ENCODE data around the gene ACRBP. TPM values are rescaled to one million over a fixed set of nuclear protein-coding genes. Genes with fewer than 3 reads are reported as not detected.

Gene ACRBP
- total RNA-seq, 2 experiments from 2014 or later: 0.63 to 1.2 TPM

GRCh38 chr12:6644257-6644596, 3.0 kb downstream of the ACRBP start:
- intact Hi-C loops (cut with micrococcal nuclease): no loop called here

GRCh38 chr12:6643569-6644256, 3.5 kb downstream of the ACRBP start:
- ChIA-PET CTCF (interaction anchor here (1.3 kb wide), 1 partner anchor 10 kb away, joined by 5 read pairs; no protein-coding TSS in a partner anchor), POLR2A (interaction anchor here (0.5 kb wide), 1 partner anchor 17 kb away, joined by 5 read pairs; no protein-coding TSS in a partner anchor)

More at GRCh38 chr12:6644257-6644596, 3.0 kb downstream of the ACRBP start:
- Mint-ChIP-seq H3K9me3 (peaks cover 18% of the 10 kb centered on the region), H3K36me3 (peaks cover 28% of the 10 kb centered on the region), H3K27ac (no peak overlapping the region), H3K4me1 (ENCODE audit: low read depth) (peaks cover 5% of the 10 kb centered on the region), H3K27me3 (no peaks in the 10 kb centered on the region), H3K4me3 (no peak overlapping the region)
- DNase-seq: no peak
- ChIA-PET CTCF (interaction anchor here (1.2 kb wide), 1 partner anchor 30 kb away, joined by 3 read pairs; no protein-coding TSS in a partner anchor), POLR2A (interaction anchor here (0.5 kb wide), 1 partner anchor 17 kb away, joined by 5 read pairs; no protein-coding TSS in a partner anchor)

DNA sequence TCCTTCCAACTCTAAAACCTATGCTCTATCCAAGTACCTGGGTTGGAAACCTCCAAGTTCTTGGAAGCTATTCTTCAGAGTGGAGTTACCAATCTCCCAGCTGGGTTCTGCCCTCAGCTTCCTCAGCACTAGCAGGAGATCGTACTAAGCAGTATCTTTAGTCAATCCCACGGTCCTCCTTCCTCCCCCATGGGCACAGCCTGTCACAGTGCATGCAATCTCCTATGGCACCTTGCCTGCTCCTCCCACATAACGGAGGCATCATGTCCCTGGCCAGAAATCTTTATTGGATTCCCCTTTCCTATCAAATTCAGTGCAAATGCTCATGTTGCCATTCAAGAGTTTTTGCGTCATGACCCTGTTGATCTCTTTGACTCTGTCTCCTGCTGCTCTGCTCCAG, 6.1 kb downstream of the ACRBP start:
- H3K4me3 Mint-ChIP-seq: no peak overlapping the region
- ChIA-PET POLR2A (no interaction called here), CTCF (interaction anchor here (1.5 kb wide), 1 partner anchor 21 kb away, joined by 3 read pairs; no protein-coding TSS in a partner anchor)
- H3K27me3 Mint-ChIP-seq: no peaks in the 10 kb centered on the region
- no peak for DNase-seq
- peaks cover 17% of the 10 kb centered on the region for H3K36me3 Mint-ChIP-seq
- peaks cover 18% of the 10 kb centered on the region for H3K9me3 Mint-ChIP-seq
- peaks cover 3% of the 10 kb centered on the region for H3K4me1 Mint-ChIP-seq (ENCODE audit: low read depth)
- no peak overlapping the region for H3K27ac Mint-ChIP-seq
- intact Hi-C loops (cut with micrococcal nuclease): no loop called here

More at GRCh38 chr12:6643569-6644256, 3.5 kb downstream of the ACRBP start:
- intact Hi-C loops (cut with micrococcal nuclease): no loop called here
- Mint-ChIP-seq H3K27ac (no peak overlapping the region), H3K27me3 (no peaks in the 10 kb centered on the region), H3K36me3 (peaks cover 28% of the 10 kb centered on the region), H3K9me3 (peaks cover 18% of the 10 kb centered on the region), H3K4me3 (no peak overlapping the region), H3K4me1 (ENCODE audit: low read depth) (peaks cover 5% of the 10 kb centered on the region)
- no peak for DNase-seq

DNA sequence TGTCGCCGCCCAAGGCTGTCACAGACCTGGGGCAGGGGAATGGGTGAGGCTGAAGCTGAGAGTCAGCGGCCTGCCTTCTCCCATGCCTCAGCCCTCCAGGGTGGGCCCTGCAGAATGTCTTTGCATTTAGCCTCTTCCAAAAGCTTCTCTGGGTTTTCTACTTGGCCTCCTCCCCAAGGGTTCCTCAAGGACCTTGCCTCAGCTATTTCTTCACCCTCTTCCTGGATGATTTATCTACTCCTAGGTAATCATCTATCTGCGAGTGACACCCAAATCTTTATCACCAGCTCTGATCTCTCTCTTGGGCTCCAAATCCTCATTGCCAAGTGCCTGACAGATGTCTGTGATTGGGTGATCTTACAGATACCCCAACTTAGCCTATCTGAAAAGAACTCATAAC, 6.7 kb downstream of the ACRBP start:
- H3K4me1 Mint-ChIP-seq (ENCODE audit: low read depth): peaks cover 8% of the 10 kb centered on the region
- intact Hi-C loops (cut with micrococcal nuclease): no loop called here
- CTCF ChIA-PET: interaction anchor here (1.5 kb wide), 1 partner anchor 21 kb away, joined by 3 read pairs; no protein-coding TSS in a partner anchor
- DNase-seq: no peak
- no peak overlapping the region for H3K4me3 Mint-ChIP-seq
- no peaks in the 10 kb centered on the region for H3K27me3 Mint-ChIP-seq
- no peak overlapping the region for H3K27ac Mint-ChIP-seq
- POLR2A ChIA-PET: no interaction called here
- peaks cover 17% of the 10 kb centered on the region for H3K36me3 Mint-ChIP-seq
- peaks cover 18% of the 10 kb centered on the region for H3K9me3 Mint-ChIP-seq

DNA sequence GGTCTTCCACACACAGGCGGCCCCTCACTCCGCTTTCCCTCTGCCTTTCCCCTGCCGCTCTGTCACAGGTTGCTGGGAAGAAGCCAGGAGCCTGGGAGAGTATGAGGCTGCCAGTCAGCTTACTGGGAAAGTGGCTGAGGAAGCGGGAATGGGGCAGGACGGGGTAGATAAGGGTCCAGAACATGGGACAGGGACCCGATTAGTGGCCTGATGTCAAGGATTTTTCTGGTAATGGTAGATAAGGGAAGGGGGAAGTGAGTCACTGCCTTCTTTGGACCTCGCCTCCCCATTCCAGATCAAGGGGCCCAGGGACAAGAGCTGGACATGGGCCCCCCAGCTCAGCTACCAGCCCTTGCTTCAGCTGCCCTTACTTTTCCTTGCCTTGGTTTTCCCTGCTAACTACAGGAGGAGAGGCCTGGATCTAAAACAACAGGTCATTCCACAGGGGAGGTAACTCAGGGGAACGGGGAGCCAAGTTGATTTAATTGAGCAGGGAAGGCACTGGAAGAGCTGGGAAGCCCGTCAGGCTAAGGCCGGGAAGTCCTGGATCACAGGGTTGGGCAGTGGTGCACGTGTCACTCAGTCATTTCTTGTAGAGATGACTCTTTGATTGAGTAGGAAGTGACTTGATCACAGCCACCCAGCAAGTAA, 8.0 kb downstream of the ACRBP start:
- POLR2A ChIA-PET: no interaction called here
- CTCF ChIA-PET: interaction anchor here (0.9 kb wide), 1 partner anchor 45 kb away, joined by 3 read pairs; no protein-coding TSS in a partner anchor
- no peaks in the 10 kb centered on the region for H3K27me3 Mint-ChIP-seq

DNA sequence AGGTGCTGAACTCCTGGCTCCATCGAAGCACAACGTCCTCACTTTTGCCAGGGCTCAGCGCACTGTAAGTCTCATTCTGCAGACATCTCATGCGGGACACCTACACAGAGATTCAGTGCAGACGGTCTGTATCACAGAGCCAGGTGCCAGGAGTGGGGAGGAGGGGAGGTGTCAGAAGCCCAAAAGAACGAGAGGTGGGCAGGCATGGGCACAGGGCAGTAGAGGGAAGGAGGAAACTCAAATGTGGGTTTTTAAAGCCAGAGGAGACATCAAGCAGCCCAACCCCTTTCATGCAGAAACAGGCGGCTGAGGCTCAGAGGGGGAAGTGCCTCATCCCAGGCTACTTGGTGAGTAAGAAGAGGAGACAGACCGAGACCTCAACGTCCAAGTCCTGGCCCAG, 8.9 kb downstream of the ACRBP start:
- Mint-ChIP-seq H3K36me3 (peaks cover 5% of the 10 kb centered on the region), H3K4me3 (no peak overlapping the region), H3K27me3 (no peaks in the 10 kb centered on the region), H3K9me3 (peaks cover 3% of the 10 kb centered on the region), H3K4me1 (ENCODE audit: low read depth) (peaks cover 20% of the 10 kb centered on the region), H3K27ac (no peak overlapping the region)
- POLR2A ChIA-PET: no interaction called here
- intact Hi-C loops (cut with micrococcal nuclease): no loop called here
- CTCF ChIA-PET: interaction anchor here (0.9 kb wide), 1 partner anchor 46 kb away, joined by 3 read pairs; no protein-coding TSS in a partner anchor
- DNase-seq: no peak

More for the DNA sequence above, 8.0 kb downstream of the ACRBP start:
- intact Hi-C loops (cut with micrococcal nuclease): no loop called here
- no peak overlapping the region for H3K27ac Mint-ChIP-seq
- peaks cover 12% of the 10 kb centered on the region for H3K9me3 Mint-ChIP-seq
- DNase-seq: no peak
- peaks cover 15% of the 10 kb centered on the region for H3K36me3 Mint-ChIP-seq
- H3K4me1 Mint-ChIP-seq (ENCODE audit: low read depth): peaks cover 18% of the 10 kb centered on the region
- H3K4me3 Mint-ChIP-seq: no peak overlapping the region

DNA sequence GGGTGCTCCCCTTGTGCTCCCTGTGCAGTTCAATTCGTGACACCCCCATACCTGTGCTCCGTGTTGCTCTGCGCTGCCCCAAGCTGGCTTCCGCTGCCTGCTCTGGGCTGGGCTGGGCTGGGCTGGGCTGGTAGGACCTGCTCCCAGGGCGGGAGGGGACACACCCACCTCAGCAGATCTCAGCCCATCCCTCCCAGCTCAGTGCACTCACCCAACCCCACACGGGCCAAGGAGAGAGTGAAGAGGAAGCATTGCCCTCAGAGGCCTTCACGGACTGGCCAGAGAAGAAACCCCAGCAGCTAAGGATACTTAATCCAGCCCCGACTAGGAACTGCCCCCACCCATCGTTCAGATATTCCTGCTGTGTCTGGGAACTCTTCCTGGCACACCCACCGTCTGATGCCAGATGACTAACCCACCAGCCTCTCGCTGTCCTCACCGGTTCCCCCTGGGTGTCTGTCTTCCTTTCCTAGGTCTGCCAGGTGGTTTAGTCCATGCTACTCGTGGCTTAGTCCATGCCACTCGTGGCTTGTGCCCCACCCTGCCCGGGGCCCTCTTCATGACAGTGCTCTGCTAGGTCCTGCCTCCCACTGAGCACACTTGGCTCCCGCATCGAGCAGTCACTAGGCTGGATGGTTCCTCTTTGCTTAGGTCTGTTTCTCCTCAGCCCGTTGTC, 11.2 kb downstream of the ACRBP start, which contains the start of gene LPAR5:
Gene LPAR5, minus strand, starts transcription at position 104 of the 676 bp plus-strand sequence. CDS start 14,711 bp downstream, outside the sequence.
- peak within 1 kb of the TSS; percentile 82 for H3K27ac Mint-ChIP-seq
- intact Hi-C loops (cut with micrococcal nuclease): no loop called here
- peak; percentile 48 for DNase-seq
- peaks cover 40% of the 10 kb centered on the region for H3K4me1 Mint-ChIP-seq (ENCODE audit: low read depth)
- no peaks in the 10 kb centered on the region for H3K9me3 Mint-ChIP-seq
- H3K36me3 Mint-ChIP-seq: peaks cover 2% of the 10 kb centered on the region
- CTCF ChIA-PET: interaction anchor here (1.2 kb wide), 1 partner anchor 16 kb away, joined by 6 read pairs; no protein-coding TSS in a partner anchor
- no peaks in the 10 kb centered on the region for H3K27me3 Mint-ChIP-seq
- H3K4me3 Mint-ChIP-seq: peak within 1 kb of the TSS; percentile 65
- POLR2A ChIA-PET: interaction anchor here (1.1 to 1.5 kb wide), 2 partner anchors 15 to 117 kb away, joined by 3 to 4 read pairs; partner anchors contain the start of gene MLF2

- Mint-ChIP-seq H3K4me1 (ENCODE audit: low read depth) (peaks cover 44% of the 10 kb centered on the region), H3K9me3 (no peaks in the 10 kb centered on the region), H3K4me3 (peak overlapping the region; percentile 65), H3K36me3 (peaks cover 2% of the 10 kb centered on the region), H3K27ac (peak overlapping the region; percentile 82), H3K27me3 (no peaks in the 10 kb centered on the region)
- peak; percentile 76 for DNase-seq
- CTCF ChIA-PET: interaction anchor here (0.7 to 1.2 kb wide), 2 partner anchors 15 to 145 kb away, joined by 3 to 6 read pairs; no protein-coding TSS in a partner anchor
- intact Hi-C loops (cut with micrococcal nuclease): no loop called here
- POLR2A ChIA-PET: interaction anchor here (0.6 to 1.5 kb wide), 3 partner anchors 14 to 117 kb away, joined by 3 to 5 read pairs (median 4); partner anchors contain the start of gene MLF2
Measured at GRCh38 chr12:6635375-6635855, 11.8 kb downstream of the ACRBP start.

DNA sequence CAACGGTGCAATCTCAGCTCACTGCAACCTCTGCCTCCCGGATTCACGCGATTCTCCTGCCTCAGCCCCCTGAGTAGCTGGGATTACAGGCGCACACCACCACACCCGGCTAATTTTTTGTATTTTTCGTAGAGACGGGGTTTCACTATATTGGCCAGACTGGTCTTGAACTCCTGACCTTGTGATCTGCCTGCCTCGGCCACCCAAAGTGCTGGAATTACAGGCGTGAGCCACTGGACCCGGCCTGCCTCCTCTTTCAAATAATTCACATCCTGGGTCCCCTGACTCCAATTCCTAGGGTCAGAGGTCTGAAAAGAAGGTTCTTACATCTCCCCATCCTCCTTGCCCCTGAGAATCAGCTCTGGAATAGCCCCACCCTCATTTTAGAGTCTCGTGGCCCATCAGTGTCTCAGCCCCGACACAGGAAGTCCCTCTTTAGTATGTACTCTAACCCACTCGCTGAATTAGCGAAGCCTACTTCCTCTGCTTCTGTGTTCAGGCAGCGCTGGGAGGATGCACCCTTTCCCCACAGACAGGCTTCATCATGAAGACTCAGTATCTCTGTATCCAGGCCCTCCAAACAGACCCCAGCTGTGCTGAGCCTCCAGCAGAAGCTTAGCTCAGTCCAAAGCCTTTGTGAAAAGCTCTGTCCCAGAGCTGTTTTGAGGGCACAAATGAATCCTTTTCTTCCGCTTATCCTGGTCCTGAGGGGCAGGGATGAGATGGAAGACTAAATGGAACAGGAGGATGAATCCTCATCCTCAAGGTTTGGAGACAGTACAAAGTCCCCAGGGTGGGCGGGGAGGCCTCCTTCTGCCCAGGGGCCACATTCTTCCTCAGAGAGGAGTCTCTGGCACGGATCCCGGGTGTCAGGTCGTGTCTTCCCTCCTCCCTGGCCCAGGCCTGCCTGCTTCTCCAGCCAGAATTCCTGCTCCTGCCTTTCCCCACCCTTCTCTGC, 14.9 kb downstream of the ACRBP start:
- ChIA-PET POLR2A (interaction anchor here (0.6 to 1.2 kb wide), 3 partner anchors 24 to 146 kb away, joined by 3 read pairs; no protein-coding TSS in a partner anchor), CTCF (interaction anchor here (0.6 to 3.9 kb wide), 7 partner anchors 11 to 220 kb away, joined by 3 to 17 read pairs (median 4); partner anchors contain the start of genes USP5 and ZNF384)
- no peaks in the 10 kb centered on the region for H3K27me3 Mint-ChIP-seq
- DNase-seq: peak; percentile 69
- H3K36me3 Mint-ChIP-seq: peaks cover 2% of the 10 kb centered on the region
- intact Hi-C loops (cut with micrococcal nuclease): loop anchor here (2.0 kb wide), 2 partner anchors 16 to 30 kb away; partner anchors contain the start of gene ING4
- no peaks in the 10 kb centered on the region for H3K9me3 Mint-ChIP-seq
- H3K4me1 Mint-ChIP-seq (ENCODE audit: low read depth): peaks cover 53% of the 10 kb centered on the region
- peak overlapping the region; percentile 73 for H3K4me3 Mint-ChIP-seq
- H3K27ac Mint-ChIP-seq: peak overlapping the region; percentile 91

DNA sequence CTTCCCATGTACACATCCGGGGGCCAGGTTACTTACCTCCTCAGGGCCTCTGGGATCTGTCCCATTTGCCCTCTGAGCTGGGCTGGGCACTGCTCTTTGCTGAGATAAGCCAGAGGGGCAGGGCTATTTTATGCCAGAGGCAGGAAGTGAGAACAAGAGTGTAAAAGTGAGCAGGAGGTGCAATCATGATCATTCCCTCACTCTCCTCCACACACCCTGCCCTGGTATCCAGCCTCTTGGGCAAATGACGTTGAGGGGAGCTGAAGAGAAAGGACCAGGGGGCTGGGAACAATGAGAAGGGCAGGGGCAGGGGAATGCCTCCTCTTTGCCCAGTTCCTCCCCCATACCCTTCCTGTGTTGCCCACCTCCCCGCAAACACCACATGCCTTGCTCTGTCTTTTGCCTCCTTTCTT, 15.7 kb downstream of the ACRBP start:
- Mint-ChIP-seq H3K4me1 (ENCODE audit: low read depth) (peaks cover 60% of the 10 kb centered on the region), H3K4me3 (peak overlapping the region; percentile 73), H3K9me3 (no peaks in the 10 kb centered on the region), H3K27me3 (no peaks in the 10 kb centered on the region), H3K36me3 (peaks cover 2% of the 10 kb centered on the region), H3K27ac (peak overlapping the region; percentile 91)
- peak; percentile 43 for DNase-seq
- CTCF ChIA-PET: interaction anchor here (0.6 to 3.9 kb wide), 9 partner anchors 11 to 220 kb away, joined by 3 to 17 read pairs (median 4); partner anchors contain the start of genes USP5 and ZNF384
- intact Hi-C loops (cut with micrococcal nuclease): no loop called here
- POLR2A ChIA-PET: interaction anchor here (0.8 to 1.2 kb wide), 2 partner anchors 23 to 58 kb away, joined by 3 read pairs; no protein-coding TSS in a partner anchor
